ENCODE measurements around the gene KSR1. TPM values are rescaled to one million over a fixed set of nuclear protein-coding genes. Genes with fewer than 3 reads are reported as not detected.

KSR1 gene
- total and polyA plus RNA-seq, 2 experiments from 2014 or later = 7.8 to 53.2 TPM

DNA sequence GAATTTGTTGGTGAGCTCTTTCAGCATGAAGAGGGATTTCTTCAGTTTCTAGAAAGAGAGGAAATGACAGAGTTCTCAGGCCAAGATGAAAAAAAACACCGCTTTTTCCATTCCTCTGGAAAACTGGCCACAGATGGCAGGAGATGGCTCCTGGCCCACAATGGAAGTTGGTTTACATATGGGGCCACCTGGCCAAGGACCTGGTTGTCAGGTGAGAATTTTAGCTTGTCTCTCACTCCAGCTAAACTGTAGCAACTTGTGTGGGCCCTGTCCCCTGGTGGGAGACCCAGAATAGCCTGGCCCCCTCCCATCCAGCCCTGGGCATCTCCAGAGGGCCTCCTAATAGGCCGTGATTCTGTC lies 208.3 kb downstream of the KSR1 start:
- Histone ChIP-seq H4K20me1 (replicated peaks; ENCODE audit: insufficient read depth) (no peaks in the 10 kb centered on the region), H3K27me3 (ENCODE audit: insufficient read depth) (no peaks in the 10 kb centered on the region), H3K27ac (ENCODE audit: low read depth) (no peak overlapping the region), H3K4me1 (ENCODE audit: insufficient read depth) (no peaks in the 10 kb centered on the region), H3K4me2 (no peak overlapping the region), H3F3A (replicated peaks; ENCODE audit: low read depth) (no peaks in the 10 kb centered on the region), H3K36me3 (ENCODE audit: insufficient read depth) (no peaks in the 10 kb centered on the region), H3K4me3 (no peak overlapping the region), H2AFZ (no peak overlapping the region), H3K79me2 (replicated peaks; ENCODE audit: insufficient read depth) (no peaks in the 10 kb centered on the region), H3K9me2 (ENCODE audit: insufficient read depth) (no peaks in the 10 kb centered on the region)
- Mint-ChIP-seq H3K27me3 (ENCODE audit: insufficient read depth, low read depth, poor library complexity) (peaks cover 7% of the 10 kb centered on the region), H3K27ac (no peak overlapping the region), H3K9me3 (peaks cover 3% of the 10 kb centered on the region; the same call in 1 of the 3 replicates), H3K4me1 (no peaks in the 10 kb centered on the region), H3K36me3 (ENCODE audit: low read depth) (no peaks in the 10 kb centered on the region; the same call in 2 of the 3 replicates), H3K4me3 (no peak overlapping the region)
- TF ChIP-seq CREB1 (CRISPR knock-in tag; IDR thresholded peaks at IDR 0.05; ENCODE audit: low read depth) = no peak
- no peak for TF ChIP-seq JUNB (IDR thresholded peaks at IDR 0.05; ENCODE audit: unreplicated experiment)
- TF ChIP-seq, protein P1, sequence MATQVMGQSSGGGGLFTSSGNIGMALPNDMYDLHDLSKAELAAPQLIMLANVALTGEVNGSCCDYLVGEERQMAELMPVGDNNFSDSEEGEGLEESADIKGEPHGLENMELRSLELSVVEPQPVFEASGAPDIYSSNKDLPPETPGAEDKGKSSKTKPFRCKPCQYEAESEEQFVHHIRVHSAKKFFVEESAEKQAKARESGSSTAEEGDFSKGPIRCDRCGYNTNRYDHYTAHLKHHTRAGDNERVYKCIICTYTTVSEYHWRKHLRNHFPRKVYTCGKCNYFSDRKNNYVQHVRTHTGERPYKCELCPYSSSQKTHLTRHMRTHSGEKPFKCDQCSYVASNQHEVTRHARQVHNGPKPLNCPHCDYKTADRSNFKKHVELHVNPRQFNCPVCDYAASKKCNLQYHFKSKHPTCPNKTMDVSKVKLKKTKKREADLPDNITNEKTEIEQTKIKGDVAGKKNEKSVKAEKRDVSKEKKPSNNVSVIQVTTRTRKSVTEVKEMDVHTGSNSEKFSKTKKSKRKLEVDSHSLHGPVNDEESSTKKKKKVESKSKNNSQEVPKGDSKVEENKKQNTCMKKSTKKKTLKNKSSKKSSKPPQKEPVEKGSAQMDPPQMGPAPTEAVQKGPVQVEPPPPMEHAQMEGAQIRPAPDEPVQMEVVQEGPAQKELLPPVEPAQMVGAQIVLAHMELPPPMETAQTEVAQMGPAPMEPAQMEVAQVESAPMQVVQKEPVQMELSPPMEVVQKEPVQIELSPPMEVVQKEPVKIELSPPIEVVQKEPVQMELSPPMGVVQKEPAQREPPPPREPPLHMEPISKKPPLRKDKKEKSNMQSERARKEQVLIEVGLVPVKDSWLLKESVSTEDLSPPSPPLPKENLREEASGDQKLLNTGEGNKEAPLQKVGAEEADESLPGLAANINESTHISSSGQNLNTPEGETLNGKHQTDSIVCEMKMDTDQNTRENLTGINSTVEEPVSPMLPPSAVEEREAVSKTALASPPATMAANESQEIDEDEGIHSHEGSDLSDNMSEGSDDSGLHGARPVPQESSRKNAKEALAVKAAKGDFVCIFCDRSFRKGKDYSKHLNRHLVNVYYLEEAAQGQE (IDR thresholded peaks at IDR 0.05; ENCODE audit: unreplicated experiment) = no peak
- TF ChIP-seq STAT1 (IDR thresholded peaks at IDR 0.05; ENCODE audit: unreplicated experiment) = no peak
- TF ChIP-seq, protein P2, sequence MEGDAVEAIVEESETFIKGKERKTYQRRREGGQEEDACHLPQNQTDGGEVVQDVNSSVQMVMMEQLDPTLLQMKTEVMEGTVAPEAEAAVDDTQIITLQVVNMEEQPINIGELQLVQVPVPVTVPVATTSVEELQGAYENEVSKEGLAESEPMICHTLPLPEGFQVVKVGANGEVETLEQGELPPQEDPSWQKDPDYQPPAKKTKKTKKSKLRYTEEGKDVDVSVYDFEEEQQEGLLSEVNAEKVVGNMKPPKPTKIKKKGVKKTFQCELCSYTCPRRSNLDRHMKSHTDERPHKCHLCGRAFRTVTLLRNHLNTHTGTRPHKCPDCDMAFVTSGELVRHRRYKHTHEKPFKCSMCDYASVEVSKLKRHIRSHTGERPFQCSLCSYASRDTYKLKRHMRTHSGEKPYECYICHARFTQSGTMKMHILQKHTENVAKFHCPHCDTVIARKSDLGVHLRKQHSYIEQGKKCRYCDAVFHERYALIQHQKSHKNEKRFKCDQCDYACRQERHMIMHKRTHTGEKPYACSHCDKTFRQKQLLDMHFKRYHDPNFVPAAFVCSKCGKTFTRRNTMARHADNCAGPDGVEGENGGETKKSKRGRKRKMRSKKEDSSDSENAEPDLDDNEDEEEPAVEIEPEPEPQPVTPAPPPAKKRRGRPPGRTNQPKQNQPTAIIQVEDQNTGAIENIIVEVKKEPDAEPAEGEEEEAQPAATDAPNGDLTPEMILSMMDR (conservative IDR thresholded peaks at IDR 0.05; ENCODE audit: low read depth in 2 of 2) = no peak
- no peak for TF ChIP-seq POLR2AphosphoS5 (IDR thresholded peaks at IDR 0.05; ENCODE audit: low read depth)
- TF ChIP-seq ZNF331 (CRISPR knock-in tag; IDR thresholded peaks at IDR 0.05; ENCODE audit: low read depth) = no peak
- TF ChIP-seq, protein P3, sequence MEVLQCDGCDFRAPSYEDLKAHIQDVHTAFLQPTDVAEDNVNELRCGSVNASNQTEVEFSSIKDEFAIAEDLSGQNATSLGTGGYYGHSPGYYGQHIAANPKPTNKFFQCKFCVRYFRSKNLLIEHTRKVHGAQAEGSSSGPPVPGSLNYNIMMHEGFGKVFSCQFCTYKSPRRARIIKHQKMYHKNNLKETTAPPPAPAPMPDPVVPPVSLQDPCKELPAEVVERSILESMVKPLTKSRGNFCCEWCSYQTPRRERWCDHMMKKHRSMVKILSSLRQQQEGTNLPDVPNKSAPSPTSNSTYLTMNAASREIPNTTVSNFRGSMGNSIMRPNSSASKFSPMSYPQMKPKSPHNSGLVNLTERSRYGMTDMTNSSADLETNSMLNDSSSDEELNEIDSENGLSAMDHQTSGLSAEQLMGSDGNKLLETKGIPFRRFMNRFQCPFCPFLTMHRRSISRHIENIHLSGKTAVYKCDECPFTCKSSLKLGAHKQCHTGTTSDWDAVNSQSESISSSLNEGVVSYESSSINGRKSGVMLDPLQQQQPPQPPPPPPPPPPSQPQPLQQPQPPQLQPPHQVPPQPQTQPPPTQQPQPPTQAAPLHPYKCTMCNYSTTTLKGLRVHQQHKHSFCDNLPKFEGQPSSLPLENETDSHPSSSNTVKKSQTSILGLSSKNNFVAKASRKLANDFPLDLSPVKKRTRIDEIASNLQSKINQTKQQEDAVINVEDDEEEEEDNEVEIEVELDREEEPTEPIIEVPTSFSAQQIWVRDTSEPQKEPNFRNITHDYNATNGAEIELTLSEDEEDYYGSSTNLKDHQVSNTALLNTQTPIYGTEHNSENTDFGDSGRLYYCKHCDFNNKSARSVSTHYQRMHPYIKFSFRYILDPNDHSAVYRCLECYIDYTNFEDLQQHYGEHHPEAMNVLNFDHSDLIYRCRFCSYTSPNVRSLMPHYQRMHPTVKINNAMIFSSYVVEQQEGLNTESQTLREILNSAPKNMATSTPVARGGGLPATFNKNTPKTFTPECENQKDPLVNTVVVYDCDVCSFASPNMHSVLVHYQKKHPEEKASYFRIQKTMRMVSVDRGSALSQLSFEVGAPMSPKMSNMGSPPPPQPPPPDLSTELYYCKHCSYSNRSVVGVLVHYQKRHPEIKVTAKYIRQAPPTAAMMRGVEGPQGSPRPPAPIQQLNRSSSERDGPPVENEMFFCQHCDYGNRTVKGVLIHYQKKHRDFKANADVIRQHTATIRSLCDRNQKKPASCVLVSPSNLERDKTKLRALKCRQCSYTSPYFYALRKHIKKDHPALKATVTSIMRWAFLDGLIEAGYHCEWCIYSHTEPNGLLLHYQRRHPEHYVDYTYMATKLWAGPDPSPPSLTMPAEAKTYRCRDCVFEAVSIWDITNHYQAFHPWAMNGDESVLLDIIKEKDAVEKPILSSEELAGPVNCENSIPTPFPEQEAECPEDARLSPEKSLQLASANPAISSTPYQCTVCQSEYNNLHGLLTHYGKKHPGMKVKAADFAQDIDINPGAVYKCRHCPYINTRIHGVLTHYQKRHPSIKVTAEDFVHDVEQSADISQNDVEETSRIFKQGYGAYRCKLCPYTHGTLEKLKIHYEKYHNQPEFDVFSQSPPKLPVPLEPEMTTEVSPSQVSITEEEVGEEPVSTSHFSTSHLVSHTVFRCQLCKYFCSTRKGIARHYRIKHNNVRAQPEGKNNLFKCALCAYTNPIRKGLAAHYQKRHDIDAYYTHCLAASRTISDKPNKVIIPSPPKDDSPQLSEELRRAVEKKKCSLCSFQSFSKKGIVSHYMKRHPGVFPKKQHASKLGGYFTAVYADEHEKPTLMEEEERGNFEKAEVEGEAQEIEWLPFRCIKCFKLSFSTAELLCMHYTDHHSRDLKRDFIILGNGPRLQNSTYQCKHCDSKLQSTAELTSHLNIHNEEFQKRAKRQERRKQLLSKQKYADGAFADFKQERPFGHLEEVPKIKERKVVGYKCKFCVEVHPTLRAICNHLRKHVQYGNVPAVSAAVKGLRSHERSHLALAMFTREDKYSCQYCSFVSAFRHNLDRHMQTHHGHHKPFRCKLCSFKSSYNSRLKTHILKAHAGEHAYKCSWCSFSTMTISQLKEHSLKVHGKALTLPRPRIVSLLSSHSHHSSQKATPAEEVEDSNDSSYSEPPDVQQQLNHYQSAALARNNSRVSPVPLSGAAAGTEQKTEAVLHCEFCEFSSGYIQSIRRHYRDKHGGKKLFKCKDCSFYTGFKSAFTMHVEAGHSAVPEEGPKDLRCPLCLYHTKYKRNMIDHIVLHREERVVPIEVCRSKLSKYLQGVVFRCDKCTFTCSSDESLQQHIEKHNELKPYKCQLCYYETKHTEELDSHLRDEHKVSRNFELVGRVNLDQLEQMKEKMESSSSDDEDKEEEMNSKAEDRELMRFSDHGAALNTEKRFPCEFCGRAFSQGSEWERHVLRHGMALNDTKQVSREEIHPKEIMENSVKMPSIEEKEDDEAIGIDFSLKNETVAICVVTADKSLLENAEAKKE (CRISPR knock-in tag; IDR thresholded peaks at IDR 0.05) = no peak
- TF ChIP-seq EZH2 (IDR thresholded peaks at IDR 0.05; ENCODE audit: low read depth, unreplicated experiment) = no peak
- no peak for TF ChIP-seq NANOG (IDR thresholded peaks at IDR 0.05; ENCODE audit: borderline replicate concordance)
- TF ChIP-seq, protein P4, sequence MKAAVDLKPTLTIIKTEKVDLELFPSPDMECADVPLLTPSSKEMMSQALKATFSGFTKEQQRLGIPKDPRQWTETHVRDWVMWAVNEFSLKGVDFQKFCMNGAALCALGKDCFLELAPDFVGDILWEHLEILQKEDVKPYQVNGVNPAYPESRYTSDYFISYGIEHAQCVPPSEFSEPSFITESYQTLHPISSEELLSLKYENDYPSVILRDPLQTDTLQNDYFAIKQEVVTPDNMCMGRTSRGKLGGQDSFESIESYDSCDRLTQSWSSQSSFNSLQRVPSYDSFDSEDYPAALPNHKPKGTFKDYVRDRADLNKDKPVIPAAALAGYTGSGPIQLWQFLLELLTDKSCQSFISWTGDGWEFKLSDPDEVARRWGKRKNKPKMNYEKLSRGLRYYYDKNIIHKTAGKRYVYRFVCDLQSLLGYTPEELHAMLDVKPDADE (IDR thresholded peaks at IDR 0.05) = no peak
- TF ChIP-seq EZH2phosphoT487 (IDR thresholded peaks at IDR 0.05; ENCODE audit: unreplicated experiment) = no peak
- ATAC-seq = no peak
- no peak for DNase-seq (ENCODE audit: low spot score)
